ENCODE results near the gene CAPN8. TPM values are rescaled to one million over a fixed set of nuclear protein-coding genes. Genes with fewer than 3 reads are reported as not detected.

The CAPN8 gene
- polyA plus RNA-seq, 1 of the 3 experiments (the other 2 are of a cell fraction) = not detected

- Histone ChIP-seq H3K9me2 (no peaks in the 10 kb centered on the region), H4K20me1 (ENCODE audit: insufficient read depth) (no peaks in the 10 kb centered on the region)
- TF ChIP-seq CTCF (IDR thresholded peaks at IDR 0.05) (no peak), USF1 (IDR thresholded peaks at IDR 0.05; ENCODE audit: borderline replicate concordance, low read depth) (no peak), FOXM1 (IDR thresholded peaks at IDR 0.05; ENCODE audit: low read depth) (no peak), CHD2 (IDR thresholded peaks at IDR 0.05; ENCODE audit: low read length, partially characterized antibody) (no peak), RCOR1 (IDR thresholded peaks at IDR 0.05; ENCODE audit: low read length) (no peak), TAF1 (IDR thresholded peaks at IDR 0.05; ENCODE audit: borderline replicate concordance, low read depth, low read length) (no peak), IRF3 (IDR thresholded peaks at IDR 0.05; ENCODE audit: low read depth, low read length) (no peak), FOXJ3 (CRISPR knock-in tag; IDR thresholded peaks at IDR 0.05) (no peak), MEF2A (IDR thresholded peaks at IDR 0.05; ENCODE audit: borderline replicate concordance, low read depth) (no peak), SMC3 (IDR thresholded peaks at IDR 0.05; ENCODE audit: low read depth, low read length) (no peak)
Measured at GRCh38 chr1:223647249-223647648, 18.3 kb downstream of the CAPN8 start.

GRCh38 chr1:223645903-223646302 lies 19.6 kb downstream of the CAPN8 start:
- H3K9ac ChIP-seq = no peak overlapping the region
- no peaks in the 10 kb centered on the region for H3K36me3 ChIP-seq (replicated peaks in 1 of 2; ENCODE audit: control insufficient read depth in 1 of 2, insufficient read depth in 2 of 2, low read length in 1 of 2)
- H2AFZ ChIP-seq (ENCODE audit: low read depth) = no peak overlapping the region
- no peaks in the 10 kb centered on the region for H3K79me2 ChIP-seq (ENCODE audit: insufficient read depth)
- no peak overlapping the region for H3K4me3 ChIP-seq (ENCODE audit: low read depth in 2 of 2, low read length in 1 of 2)
- no peak for TF ChIP-seq JUND (IDR thresholded peaks at IDR 0.05)
- no peak for TF ChIP-seq GABPA (IDR thresholded peaks at IDR 0.05; ENCODE audit: low read depth)
- POLR2A ChIA-PET = no interaction called here
- H3K4me1 ChIP-seq (ENCODE audit: control insufficient read depth in 1 of 2, insufficient read depth in 2 of 2, low read depth in 1 of 2, low read length in 1 of 2) = no peaks in the 10 kb centered on the region
- H3K27me3 ChIP-seq (ENCODE audit: insufficient read depth) = no peaks in the 10 kb centered on the region; the same call in 1 of the 2 replicates
- H3K27ac ChIP-seq (ENCODE audit: low read depth in 2 of 2, low read length in 1 of 2) = no peak overlapping the region
- H3K9me2 ChIP-seq = no peaks in the 10 kb centered on the region
- CTCF ChIA-PET = interaction anchor here (1.5 kb wide), 1 partner anchor 19 kb away, joined by 3 read pairs; no protein-coding TSS in a partner anchor
- no peak overlapping the region for H3K4me2 ChIP-seq
- DNase-seq = no peak
- H3F3A ChIP-seq (replicated peaks; ENCODE audit: insufficient read depth) = no peaks in the 10 kb centered on the region
- no peaks in the 10 kb centered on the region for H3K9me3 ChIP-seq
- WGBS (ENCODE audit: low lambda C conversion rate) = 19% methylated on average over 3 of the region's 3 CpGs
- H4K20me1 ChIP-seq (ENCODE audit: insufficient read depth) = no peaks in the 10 kb centered on the region

More at GRCh38 chr1:223647249-223647648, 18.3 kb downstream of the CAPN8 start:
- Histone ChIP-seq H3K27ac (ENCODE audit: low read depth in 2 of 2, low read length in 1 of 2) (no peak overlapping the region), H3K36me3 (replicated peaks in 1 of 2; ENCODE audit: control insufficient read depth in 1 of 2, insufficient read depth in 2 of 2, low read length in 1 of 2) (no peaks in the 10 kb centered on the region), H3K27me3 (ENCODE audit: insufficient read depth) (no peaks in the 10 kb centered on the region; the same call in 1 of the 2 replicates), H3K4me3 (ENCODE audit: low read depth in 2 of 2, low read length in 1 of 2) (no peak overlapping the region), H2AFZ (ENCODE audit: low read depth) (no peak overlapping the region), H3K79me2 (ENCODE audit: insufficient read depth) (no peaks in the 10 kb centered on the region), H3K9ac (no peak overlapping the region), H3F3A (replicated peaks; ENCODE audit: insufficient read depth) (no peaks in the 10 kb centered on the region), H3K4me2 (no peak overlapping the region), H3K4me1 (ENCODE audit: control insufficient read depth in 1 of 2, insufficient read depth in 2 of 2, low read depth in 1 of 2, low read length in 1 of 2) (no peaks in the 10 kb centered on the region), H3K9me3 (no peaks in the 10 kb centered on the region)
- 30% methylated on average over 1 of the region's 1 CpG for WGBS (ENCODE audit: low lambda C conversion rate)
- DNase-seq = no peak
- CTCF ChIA-PET = interaction anchor here (1.5 kb wide), 1 partner anchor 20 kb away, joined by 3 read pairs; no protein-coding TSS in a partner anchor
- POLR2A ChIA-PET = no interaction called here

All from SK-N-SH (cell line).